Measurements from ENCODE around the gene CYP2F1.

- TF ChIP-seq, protein P1, sequence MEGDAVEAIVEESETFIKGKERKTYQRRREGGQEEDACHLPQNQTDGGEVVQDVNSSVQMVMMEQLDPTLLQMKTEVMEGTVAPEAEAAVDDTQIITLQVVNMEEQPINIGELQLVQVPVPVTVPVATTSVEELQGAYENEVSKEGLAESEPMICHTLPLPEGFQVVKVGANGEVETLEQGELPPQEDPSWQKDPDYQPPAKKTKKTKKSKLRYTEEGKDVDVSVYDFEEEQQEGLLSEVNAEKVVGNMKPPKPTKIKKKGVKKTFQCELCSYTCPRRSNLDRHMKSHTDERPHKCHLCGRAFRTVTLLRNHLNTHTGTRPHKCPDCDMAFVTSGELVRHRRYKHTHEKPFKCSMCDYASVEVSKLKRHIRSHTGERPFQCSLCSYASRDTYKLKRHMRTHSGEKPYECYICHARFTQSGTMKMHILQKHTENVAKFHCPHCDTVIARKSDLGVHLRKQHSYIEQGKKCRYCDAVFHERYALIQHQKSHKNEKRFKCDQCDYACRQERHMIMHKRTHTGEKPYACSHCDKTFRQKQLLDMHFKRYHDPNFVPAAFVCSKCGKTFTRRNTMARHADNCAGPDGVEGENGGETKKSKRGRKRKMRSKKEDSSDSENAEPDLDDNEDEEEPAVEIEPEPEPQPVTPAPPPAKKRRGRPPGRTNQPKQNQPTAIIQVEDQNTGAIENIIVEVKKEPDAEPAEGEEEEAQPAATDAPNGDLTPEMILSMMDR (IDR thresholded peaks at IDR 0.05; ENCODE audit: low read depth, low read length) = no peak
- TF ChIP-seq POLR2A (IDR thresholded peaks at IDR 0.05; ENCODE audit: extremely low read depth, insufficient read length) (no peak), MYC (IDR thresholded peaks at IDR 0.05; ENCODE audit: low read depth, low read length) (no peak)
Observed at GRCh38 chr19:41136636-41137455, 22.6 kb downstream of the CYP2F1 start.

Measured in NB4 (cell line).